ENCODE data around the gene CTDSP1.
A peak's percentile ranks its signal among the peaks of the same experiment; 100 is the strongest.

The CTDSP1 gene

DNA sequence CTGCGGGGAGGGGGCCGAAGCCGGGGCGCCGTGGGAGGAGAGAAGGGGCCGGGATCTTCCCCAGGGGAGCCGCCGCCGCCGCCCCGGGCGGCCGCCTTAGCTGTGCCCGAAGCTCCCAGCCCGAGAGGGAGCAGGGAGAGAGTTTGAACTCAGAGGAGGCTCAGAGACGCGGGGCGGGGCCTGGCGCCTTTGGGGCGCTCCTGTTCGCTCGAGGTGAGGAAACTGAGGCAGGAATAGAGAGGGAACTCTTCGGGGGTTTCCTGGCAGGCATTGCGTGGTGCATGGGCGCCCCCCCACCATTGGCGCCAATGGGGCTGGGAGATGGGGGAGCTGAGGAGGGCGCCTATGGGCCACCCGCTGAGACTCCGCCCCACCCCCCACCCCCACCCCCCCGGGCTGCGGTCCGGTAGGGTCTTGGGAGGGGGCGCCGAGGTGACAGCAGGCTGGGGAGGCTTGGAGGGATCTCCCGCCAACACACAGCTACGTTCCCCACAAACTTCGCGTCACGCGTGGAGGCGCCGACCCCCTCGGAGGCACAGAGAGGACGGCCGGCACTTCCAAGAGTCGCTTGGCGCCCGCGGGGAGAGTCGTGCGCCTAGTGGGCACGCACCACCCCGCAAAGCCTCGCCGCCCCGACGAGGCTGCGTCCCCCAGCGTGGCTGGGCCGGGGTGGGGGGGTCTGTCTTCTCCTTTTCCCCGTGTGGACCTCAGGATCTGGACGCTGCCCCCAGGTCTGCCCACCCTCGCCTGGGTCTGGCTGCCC lies 680 bp downstream of the CTDSP1 start:
- DNase-seq, result peak; percentile 47

GRCh38 chr2:218400930-218401881 lies 1.5 kb downstream of the CTDSP1 start:
- DNase-seq, result no peak

GRCh38 chr2:218401890-218402289 lies 2.2 kb downstream of the CTDSP1 start:
- no peak for DNase-seq

GRCh38 chr2:218402491-218402901 lies 2.8 kb downstream of the CTDSP1 start:
- no peak for DNase-seq

- DNase-seq, result no peak
These were observed 3.3 kb downstream of the CTDSP1 start for GRCh38 chr2:218402911-218403411.

DNA sequence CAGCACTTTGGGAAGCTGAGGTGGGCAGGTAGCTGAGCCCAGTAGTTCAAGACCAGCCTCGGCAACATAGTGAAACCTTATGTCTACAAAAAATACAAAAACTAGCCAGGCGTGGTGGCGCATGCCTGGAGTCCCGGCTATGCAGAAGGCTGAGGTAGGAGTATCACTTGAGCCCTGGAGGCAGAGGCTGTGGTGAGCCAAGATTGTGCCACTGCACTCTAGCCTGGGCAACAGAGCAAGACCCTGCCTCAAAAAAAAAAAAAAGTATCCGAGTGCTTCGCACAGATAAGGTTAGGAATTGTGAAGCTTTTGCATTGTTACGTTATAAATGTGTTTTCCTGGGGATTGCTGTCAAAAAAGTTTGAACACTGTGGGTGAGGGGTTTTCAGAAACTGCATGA lies 4.1 kb downstream of the CTDSP1 start:
- no peak for DNase-seq

DNA sequence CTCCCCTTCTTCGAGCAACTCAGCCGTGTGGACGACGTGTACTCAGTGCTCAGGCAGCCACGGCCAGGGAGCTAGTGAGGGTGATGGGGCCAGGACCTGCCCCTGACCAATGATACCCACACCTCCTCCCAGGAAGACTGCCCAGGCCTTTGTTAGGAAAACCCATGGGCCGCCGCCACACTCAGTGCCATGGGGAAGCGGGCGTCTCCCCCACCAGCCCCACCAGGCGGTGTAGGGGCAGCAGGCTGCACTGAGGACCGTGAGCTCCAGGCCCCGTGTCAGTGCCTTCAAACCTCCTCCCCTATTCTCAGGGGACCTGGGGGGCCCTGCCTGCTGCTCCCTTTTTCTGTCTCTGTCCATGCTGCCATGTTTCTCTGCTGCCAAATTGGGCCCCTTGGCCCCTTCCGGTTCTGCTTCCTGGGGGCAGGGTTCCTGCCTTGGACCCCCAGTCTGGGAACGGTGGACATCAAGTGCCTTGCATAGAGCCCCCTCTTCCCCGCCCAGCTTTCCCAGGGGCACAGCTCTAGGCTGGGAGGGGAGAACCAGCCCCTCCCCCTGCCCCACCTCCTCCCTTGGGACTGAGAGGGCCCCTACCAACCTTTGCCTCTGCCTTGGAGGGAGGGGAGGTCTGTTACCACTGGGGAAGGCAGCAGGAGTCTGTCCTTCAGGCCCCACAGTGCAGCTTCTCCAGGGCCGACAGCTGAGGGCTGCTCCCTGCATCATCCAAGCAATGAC lies 4.8 kb downstream of the CTDSP1 start:
- no peak for DNase-seq

DNA sequence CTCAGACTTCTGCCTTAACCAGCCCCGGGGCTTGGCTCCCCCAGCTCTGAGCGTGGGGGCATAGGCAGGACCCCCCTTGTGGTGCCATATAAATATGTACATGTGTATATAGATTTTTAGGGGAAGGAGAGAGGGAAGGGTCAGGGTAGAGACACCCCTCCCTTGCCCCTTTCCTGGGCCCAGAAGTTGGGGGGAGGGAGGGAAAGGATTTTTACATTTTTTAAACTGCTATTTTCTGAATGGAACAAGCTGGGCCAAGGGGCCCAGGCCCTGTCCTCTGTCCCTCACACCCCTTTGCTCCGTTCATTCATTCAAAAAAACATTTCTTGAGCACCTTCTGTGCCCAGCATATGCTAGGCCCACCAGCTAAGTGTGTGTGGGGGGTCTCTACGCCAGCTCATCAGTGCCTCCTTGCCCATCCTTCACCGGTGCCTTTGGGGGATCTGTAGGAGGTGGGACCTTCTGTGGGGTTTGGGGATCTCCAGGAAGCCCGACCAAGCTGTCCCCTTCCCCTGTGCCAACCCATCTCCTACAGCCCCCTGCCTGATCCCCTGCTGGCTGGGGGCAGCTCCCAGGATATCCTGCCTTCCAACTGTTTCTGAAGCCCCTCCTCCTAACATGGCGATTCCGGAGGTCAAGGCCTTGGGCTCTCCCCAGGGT lies 5.5 kb downstream of the CTDSP1 start:
- DNase-seq, result no peak

DNA sequence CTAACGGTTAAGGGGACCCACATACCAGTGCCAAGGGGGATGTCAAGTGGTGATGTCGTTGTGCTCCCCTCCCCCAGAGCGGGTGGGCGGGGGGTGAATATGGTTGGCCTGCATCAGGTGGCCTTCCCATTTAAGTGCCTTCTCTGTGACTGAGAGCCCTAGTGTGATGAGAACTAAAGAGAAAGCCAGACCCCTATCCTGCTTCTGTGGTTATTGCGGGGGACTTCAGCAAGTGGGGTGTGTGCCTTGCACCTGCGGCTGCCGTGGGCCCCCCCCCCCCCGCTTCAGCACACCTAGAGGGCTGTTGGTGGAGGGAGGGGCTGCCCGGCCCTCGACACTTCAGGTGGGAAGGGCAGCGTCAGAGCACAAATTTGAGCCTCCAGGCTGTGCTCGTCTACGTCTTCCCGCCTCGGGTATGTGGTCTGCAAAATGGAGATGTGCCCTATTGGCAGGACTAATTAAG lies 6.1 kb downstream of the CTDSP1 start:
- peak; percentile 27 for DNase-seq

GRCh38 chr2:218406209-218406948 lies 6.7 kb downstream of the CTDSP1 start:
- peak; percentile 98 for DNase-seq

DNA sequence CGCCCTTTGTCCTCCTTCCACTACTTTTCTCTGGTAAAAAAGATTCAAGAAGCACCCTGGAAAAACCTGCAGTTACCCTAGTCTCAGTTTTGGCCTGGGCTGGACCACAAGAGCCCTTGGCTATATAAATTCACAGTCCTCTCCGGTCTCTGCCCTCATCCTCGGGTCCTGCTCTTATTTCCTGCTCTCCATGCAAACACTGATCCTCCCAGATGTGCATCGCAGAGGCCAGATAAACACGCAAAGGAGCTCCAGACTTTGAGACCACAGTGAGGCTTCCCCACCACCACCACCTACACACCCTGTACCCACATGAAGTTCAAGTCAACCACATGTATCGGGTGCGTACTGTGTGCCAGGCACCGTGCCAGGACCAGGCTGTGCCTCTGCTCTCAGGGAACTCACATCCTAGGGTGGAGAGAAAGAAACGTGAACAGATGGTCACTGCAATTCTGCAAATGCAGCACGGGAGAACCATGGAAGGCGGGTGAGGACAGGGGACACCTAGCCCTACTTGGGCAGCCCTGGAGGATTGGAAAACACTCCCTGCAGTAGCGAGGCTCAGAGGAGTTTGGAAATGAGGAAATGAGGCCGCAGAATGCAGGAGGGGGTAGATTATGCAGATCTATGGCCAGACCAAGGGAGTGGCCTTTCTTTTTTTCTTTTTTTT lies 7.4 kb downstream of the CTDSP1 start:
- DNase-seq, result peak; percentile 68

- no peak for DNase-seq
These were observed 8.0 kb downstream of the CTDSP1 start for GRCh38 chr2:218407717-218408116.

- DNase-seq, result no peak
These were observed 18.7 kb downstream of the CTDSP1 start for GRCh38 chr2:218418321-218418716.

DNA sequence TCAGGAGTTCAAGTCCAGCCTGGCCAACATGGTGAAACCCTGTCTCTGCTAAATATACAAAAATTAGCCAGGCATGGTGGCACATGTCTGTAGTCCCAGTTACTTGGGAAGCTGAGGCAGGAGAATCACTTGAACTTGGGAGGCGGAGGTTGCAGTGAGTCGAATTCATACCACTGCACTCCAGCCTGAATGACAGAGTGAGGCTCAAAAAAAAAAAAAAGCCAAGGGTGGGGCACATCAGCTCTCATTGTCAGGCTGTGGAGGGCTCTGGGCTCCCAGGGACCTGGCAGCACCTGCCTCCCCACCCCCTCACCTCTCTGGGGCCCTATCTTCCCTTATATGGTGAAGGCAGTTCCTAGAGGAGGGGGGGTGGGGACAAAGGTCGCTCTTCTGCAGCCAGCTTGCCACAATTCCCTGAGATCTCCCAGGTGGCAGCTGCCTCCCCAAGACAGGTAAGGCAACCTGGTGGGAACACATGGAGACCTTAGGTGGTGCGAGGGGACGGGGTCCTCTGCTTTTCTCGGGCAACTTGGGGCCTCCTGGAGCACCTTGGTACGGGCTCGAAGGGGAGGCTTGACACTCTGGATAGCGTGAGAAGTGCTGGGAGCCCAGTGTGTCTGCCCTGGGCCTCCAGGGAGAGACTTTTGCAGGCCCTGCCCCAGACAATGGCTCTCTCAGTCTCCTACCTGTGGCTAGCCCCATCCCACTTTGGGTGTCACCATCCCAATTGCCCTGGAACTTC lies 19.2 kb downstream of the CTDSP1 start, which contains the start of gene VIL1:
Gene VIL1, plus strand, starts transcription at position 407 of the 742 bp plus-strand sequence. CDS start 4,656 bp downstream, outside the sequence.
- DNase-seq, result no peak

GRCh38 chr2:218419630-218420216 lies 20.1 kb downstream of the CTDSP1 start:
- DNase-seq, result no peak

DNA sequence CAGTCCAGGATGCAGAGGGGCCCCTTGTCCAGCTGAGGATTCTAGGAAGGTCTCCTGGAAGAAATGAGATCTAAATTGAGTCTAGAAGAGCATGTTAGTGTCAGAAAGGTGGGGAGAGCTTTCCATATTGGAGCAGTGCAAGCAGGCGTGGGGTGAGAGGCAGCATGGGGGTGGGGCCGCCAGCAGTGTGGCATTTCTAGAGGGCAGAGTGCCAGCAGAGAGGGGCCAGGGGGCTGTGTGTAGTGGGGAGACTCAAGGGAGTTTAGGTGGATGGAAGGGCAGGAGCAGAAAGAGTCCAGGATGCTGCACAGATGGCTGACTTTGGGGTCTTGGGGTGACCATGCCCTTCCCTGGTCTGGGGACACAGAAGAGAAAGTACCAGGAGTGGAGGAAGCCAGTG lies 21.4 kb downstream of the CTDSP1 start:
- no peak for DNase-seq

GRCh38 chr2:218422403-218423086 lies 22.9 kb downstream of the CTDSP1 start:
- no peak for DNase-seq

GRCh38 chr2:218423584-218423983 lies 23.9 kb downstream of the CTDSP1 start:
- DNase-seq, result no peak

DNA sequence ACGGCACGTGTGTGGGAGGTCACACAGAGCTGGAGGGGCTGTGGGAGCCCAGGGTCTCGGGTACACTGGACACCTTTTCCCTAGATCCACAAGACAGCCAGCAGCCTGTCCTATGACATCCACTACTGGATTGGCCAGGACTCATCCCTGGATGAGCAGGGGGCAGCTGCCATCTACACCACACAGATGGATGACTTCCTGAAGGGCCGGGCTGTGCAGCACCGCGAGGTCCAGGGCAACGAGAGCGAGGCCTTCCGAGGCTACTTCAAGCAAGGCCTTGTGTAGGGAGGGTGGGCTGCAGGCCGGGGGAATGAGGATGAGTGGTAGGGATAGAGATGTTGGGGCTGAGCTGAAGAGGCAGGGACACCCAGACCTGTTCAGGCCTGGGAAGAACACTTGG lies 25.9 kb downstream of the CTDSP1 start:
- DNase-seq, result no peak
